ENCODE results near the gene APH1A.
"Not testable (repeated sequence)": the region's sequence is repeated elsewhere in the genome, so short reads cannot be mapped to it uniquely, and the experiment has no call there.

The APH1A gene

DNA sequence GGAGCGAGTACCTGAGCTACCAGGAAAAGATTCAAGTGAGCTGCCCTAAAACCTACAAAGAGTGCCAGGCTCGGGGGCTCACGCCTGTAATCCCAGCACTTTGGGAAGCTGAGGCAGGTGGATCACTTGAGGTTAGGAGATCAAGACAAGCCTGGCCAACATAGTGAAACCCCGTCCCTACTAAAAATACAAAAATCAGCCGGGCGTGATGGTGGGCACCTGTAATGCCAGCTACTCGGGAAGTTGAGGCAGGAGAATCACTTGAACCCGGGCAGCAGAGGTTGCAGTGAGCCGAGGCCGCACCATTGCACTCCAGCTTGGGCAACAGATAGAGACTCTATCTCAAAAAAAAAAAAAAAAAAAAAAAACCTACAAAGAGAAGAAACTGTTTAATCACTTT, 35.9 kb downstream of the APH1A start:
- DNase-seq, result not testable (repeated sequence)

DNA sequence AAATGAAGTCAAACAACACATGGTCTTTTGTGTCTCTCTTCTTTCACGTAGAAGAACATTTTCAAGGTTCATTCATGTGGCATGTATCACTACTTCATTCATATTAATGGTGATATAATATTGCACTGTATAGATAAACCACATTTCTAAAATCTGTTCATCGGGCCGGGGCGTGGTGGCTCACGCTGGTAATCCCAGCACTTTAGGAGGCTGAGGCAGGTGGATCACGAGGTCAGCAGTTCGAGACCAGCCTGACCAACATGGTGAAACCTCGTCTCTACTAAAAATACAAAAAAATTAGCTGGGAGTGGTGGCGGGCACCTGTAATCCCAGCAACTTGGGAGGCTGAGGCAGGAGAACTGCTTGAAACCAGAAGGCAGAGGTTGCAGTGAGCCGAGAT, 40.6 kb downstream of the APH1A start:
- DNase-seq, result not testable (repeated sequence)

- DNase-seq, result no peak
These were observed 41.6 kb downstream of the APH1A start for GRCh38 chr1:150227228-150227627.

- DNase-seq, result no peak
These were observed 42.3 kb downstream of the APH1A start for GRCh38 chr1:150226486-150226885.

DNA sequence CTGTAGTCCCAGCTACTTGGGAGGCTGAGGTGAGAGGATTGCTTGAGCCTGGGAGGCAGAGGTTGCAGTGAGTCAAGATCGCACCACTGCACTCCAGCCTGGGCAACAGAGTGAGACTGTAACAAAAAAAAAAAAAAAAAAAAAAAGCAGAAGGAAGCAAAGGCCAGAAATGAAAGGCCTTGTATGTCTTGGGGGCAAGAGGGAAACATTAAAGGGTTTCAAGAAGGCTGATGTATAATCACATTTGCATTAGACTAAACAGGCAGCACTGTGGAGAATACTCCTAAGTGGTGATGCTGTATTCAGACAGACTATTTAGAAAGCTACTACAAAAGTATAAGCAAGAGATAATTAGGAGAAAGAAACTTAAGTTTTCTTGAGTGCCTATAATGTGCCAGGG, 43.3 kb downstream of the APH1A start:
- DNase-seq, result no peak

DNA sequence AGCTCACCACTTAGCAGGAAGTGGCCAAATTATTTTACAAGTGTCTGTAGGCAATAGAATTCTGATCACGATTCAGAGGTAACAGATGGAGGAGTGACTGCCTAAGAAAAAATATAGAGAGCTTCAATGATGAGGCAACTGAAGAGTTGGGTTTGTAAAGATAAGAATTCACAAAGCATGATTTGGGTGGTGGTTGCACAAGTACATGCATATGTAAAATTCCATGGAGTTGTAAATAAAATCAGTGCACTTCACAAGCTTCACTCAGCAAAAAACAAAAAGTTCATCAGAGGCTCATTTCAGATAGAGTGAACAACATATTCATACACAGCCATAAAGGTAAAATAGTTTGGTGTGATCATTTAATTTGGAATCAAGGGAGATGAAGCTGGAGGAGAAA, 43.8 kb downstream of the APH1A start:
- DNase-seq, result no peak

DNA sequence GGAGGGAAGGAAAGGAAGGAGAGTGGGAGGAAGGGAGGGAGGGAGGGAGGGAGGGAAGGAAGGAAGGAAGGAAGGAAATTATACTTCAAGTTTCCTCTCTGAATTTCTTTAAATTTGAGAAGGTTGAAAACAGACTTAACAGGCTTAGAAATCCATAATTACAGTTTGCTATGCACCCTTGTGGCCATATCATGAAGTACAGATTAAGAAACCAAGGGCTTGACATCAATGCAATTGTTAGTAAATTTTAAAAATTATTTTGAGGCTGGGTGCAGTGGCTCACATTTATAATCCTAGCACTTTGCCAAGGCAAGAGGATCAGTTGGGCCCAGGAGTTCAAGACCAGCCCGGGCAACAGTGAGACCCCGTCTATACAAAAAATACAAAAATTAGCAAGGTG, 47.3 kb downstream of the APH1A start:
- DNase-seq, result no peak

- DNase-seq, result not testable (repeated sequence)
These were observed 53.0 kb downstream of the APH1A start for GRCh38 chr1:150215855-150216254.
